Heart right ventricle (tissue), 16 donors: ENCODE results near the gene PARP6. TPM values are rescaled to one million over a fixed set of nuclear protein-coding genes. Genes with fewer than 3 reads are reported as not detected.

Experiments
- ATAC-seq, 8 donors: fragments of 200-7000 bp; cut with Tn5 transposase; one replicate each; pipeline ENCODE4 v1.9.1; 2020; ENCODE audit warnings: mild to moderate bottlenecking in 8 of 8, moderate library complexity in 8 of 8, moderate number of reproducible peaks in 1 of 8
- DNase-seq, 2 donors: peaks; one replicate each; pipeline ENCODE4 v3.0.0-alpha.2; 2020
- H3K27ac ChIP-seq, 10 donors: fragments of 200-600 bp; sonication (generic) in 2 of 10; one replicate each; pipeline versions ENCODE4 v1.5.0 to v1.8.0; 2020 to 2022; ENCODE audit warnings: mild to moderate bottlenecking in 3 of 10
- H3K27me3 ChIP-seq, 7 donors: fragments of 200-600 bp; one replicate each; pipeline ENCODE4 v1.8.0; 2021 to 2022; ENCODE audit warnings: mild to moderate bottlenecking in 2 of 7
- H3K36me3 ChIP-seq, 9 donors: fragments of 200-600 bp; sonication (generic) in 1 of 9; one replicate each; pipeline versions ENCODE4 v1.5.0 to v1.8.0; 2020 to 2022; ENCODE audit warnings: mild to moderate bottlenecking in 2 of 9
- H3K4me1 ChIP-seq, 9 donors: fragments of 200-600 bp; sonication (generic) in 1 of 9; one replicate each; pipeline versions ENCODE4 v1.5.0 to v1.8.0; 2020 to 2022; ENCODE audit warnings: mild to moderate bottlenecking in 4 of 9
- H3K4me3 ChIP-seq, 10 donors: fragments of 200-600 bp; sonication (generic) in 2 of 10; one replicate each; pipeline versions ENCODE4 v1.5.0 to v1.8.0; 2020 to 2022; ENCODE audit warnings: mild to moderate bottlenecking in 7 of 10, moderate library complexity in 2 of 10
- H3K9me3 ChIP-seq, 11 donors: fragments of 200-600 bp in 10 of 11; sonication (generic) in 2 of 11; one replicate each; pipeline versions ENCODE4 v1.5.0 to v1.8.0; 2013 to 2022; ENCODE audit warnings: mild to moderate bottlenecking in 2 of 11, control low read depth in 1 of 11, moderate library complexity in 1 of 11
- CTCF ChIP-seq, 9 donors: fragments of 200-600 bp; sonication (generic) in 2 of 9; IDR thresholded peaks; one replicate each; pipeline versions ENCODE4 v1.5.0 to v1.8.0; 2021 to 2022; ENCODE audit warnings: antibody characterized with exemption in 9 of 9, mild to moderate bottlenecking in 5 of 9, moderate library complexity in 1 of 9
- WGBS, 2 donors: extraction: QIAGEN DNeasy Blood & Tissue Kit; methylation state at CpG; one replicate each; pipeline ENCODE4 v1.1.7; 2013; ENCODE audit warnings: inconsistent platforms in 1 of 2; 5-methylcytosine and 5-hydroxymethylcytosine counted together
- intact Hi-C, 10 donors: fragments of 100-400 bp; cut with DNase I; formaldehyde crosslinking; loops; one replicate each; pipeline versions ENCODE4 v1.11.1 to v1.14.2; 2022
- polyA plus RNA-seq, 2 donors: library from polyadenylated mRNA; stranded (reverse); fragments of 200-250 nt; gene quantifications; one replicate each; pipeline ENCODE4 v1.2.3, GENCODE V29; 2013
- total RNA-seq, 10 donors: library from RNA; stranded (reverse); fragmentation: NEBNext Ultra II Directional in 3 of 10; extraction: Animal tissue kit (Norgen Biotek cat#: 25700) in 3 of 10; gene quantifications; one replicate each; pipeline versions ENCODE4 v1.2.1 to v1.2.4, GENCODE V29; 2021 to 2023
- donor health status: Arrhythmogenic right ventricular cardiomyopathy.
- donor health status: ischemic (EF 13 %, LVEDD 7.1; RV severe dilation, severe dysfunction).
- donor health status: healthy with polysubstance abuse.
- donor health status: DM: no; HTN: yes; CAD: no.
- donor health status: DM: no; HTN: no; CAD: no.
- donor health status: ischemic (EF 25% LVEDD 6.9; RV normal size, moderate dysfunction).
- donor health status: ischemic (EF 25% LVEDD 5.7; RV mildly dilated, moderate dysfunction).
- donor health status: healthy.
- donor health status: DM: yes; HTN: yes; CAD: no.
- donor health status: Ischemic cardiomyopathy.
- donor health status: ischemic (EF 35%, LVEDD 5.7; RV mildly dilated, moderate dysfunction).
- donor health status: nonischemic (EF 11% LVEDD 7.7; RV severe dilation, severe dysfunction).
- donor health status: DM: yes; HTN: yes; CAD: no.
- donor health status: PGD.
- donor health status: ischemic (EF 29% LVEDD 5.4; RV normal size, mild dysfunction).
- donor health status: nonischemic (EF 23%, LVEDD 6.1; RV moderate dilation, normal function).

PARP6 gene
- total and polyA plus RNA-seq, 12 donors = 28.2 to 113 (median 37.6) TPM

DNA sequence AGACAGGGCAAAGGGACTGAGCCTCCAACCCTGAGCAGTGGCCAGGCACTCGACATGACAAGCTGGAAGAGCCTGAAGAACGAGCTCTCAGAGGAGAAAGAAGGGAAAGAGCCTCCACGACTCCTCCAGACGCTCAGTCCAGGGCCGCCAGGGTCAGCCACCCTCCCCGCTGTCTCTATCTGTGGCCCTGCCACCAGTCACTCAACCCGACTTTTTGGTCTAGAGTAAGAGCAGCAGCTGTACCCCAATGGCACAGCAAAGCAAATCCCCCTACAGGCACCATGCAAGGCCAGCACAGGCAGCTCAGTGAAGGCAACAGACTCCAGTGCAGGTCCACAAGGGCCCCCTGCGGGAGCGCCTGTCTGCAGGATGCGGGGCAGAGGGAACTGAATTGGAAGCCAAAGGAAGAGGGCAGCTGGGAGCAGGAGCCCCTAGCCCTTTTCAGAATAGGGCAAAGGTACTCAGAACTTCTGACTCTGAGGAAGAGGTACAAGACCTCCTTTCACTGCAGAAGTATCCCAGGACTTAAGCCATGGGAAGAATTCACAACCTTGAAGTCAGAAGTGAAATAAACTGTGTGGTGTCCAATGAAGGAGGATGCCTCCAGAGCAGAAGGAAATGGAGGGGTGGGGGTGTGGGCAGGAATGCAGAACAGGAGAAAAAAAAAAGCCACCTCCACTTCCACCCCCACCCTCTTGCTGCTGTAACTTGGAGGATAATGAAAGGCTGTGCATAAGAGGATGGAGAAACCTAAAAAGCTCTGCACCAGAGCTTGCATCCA, 66.3 kb downstream of the PARP6 start:
- no peak for TF ChIP-seq CTCF (IDR thresholded peaks at IDR 0.05)

DNA sequence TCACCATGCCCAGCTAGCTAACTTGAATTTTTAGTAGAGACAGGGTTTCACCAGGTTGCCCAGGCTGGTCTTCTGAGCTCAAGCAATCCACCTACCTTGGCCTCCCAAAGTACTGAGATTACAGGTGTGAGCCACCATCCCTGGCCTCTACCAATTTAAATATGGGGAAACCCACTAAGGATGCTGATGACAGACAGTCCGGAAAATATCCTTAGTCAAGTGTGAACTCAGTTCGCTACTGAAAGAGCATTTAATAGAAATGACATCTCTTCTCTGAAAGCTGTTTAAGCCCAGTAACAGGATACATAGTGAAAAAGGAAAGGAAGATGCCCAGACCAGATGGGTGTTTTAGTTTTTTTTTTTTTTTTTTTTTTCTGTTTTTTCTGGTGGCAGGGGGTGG, 67.1 kb downstream of the PARP6 start:
- Histone ChIP-seq H3K9me3 (no peaks in the 10 kb centered on the region), H3K27ac (peak overlapping the region in 1 of 10 donors; percentile 82), H3K4me1 (peaks cover 19 to 49% (median 40%) of the 10 kb centered on the region in 9 donors), H3K36me3 (peaks cover 9 to 100% (median 88%) of the 10 kb centered on the region in 9 donors), H3K4me3 (no peak overlapping the region), H3K27me3 (no peaks in the 10 kb centered on the region)
- ATAC-seq = no peak
- intact Hi-C loops = loop anchor here in 2 of 10 donors (10.0 kb wide), 1 partner anchor 70 kb away; the partner anchor contains the start of gene PARP6 (in 2 of the 2)
- TF ChIP-seq CTCF (IDR thresholded peaks at IDR 0.05) = no peak
- WGBS, 2 donors = 94% methylated on average over 2 of the region's 2 CpGs
- no peak for DNase-seq

More for the DNA sequence above, 66.3 kb downstream of the PARP6 start:
- Histone ChIP-seq H3K27me3 (no peaks in the 10 kb centered on the region), H3K4me3 (no peak overlapping the region), H3K9me3 (no peaks in the 10 kb centered on the region), H3K36me3 (peaks cover 9 to 100% (median 94%) of the 10 kb centered on the region in 9 donors), H3K27ac (no peak overlapping the region), H3K4me1 (peaks cover 12 to 41% (median 34%) of the 10 kb centered on the region in 9 donors)
- no peak for ATAC-seq
- intact Hi-C loops = loop anchor here in 2 of 10 donors (10.0 kb wide), 1 partner anchor 69 kb away; the partner anchor contains the start of gene PARP6 (in 2 of the 2)
- 82 to 91% methylated on average over 10 of the region's 10 CpGs for WGBS, 2 donors
- no peak for DNase-seq

DNA sequence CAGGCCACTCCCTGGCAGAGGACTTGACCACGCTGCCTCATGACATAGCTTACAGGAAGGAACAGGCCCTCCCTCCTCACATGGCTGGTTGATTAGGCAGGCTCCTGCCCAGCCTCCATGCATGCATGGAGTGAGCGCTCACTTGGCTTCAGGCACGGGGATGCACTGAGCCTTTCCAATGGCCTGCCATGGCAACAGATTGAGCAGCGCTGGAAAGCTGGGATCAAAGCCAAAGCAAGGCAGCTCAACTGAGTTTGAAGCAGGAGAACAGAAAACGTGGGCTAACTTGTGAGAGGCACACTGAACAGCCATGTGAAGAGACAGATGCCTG, 68.9 kb downstream of the PARP6 start:
- Histone ChIP-seq H3K4me1 (peaks cover 23 to 59% (median 45%) of the 10 kb centered on the region in 9 donors), H3K36me3 (peaks cover 12 to 100% (median 82%) of the 10 kb centered on the region in 9 donors), H3K27ac (peak overlapping the region in 6 of 10 donors; percentile 22 to 82 (median 76)), H3K27me3 (no peaks in the 10 kb centered on the region), H3K9me3 (no peaks in the 10 kb centered on the region), H3K4me3 (no peak overlapping the region)
- intact Hi-C loops = loop anchor here in 7 of 10 donors (1.0 to 10.0 kb wide), 8 partner anchors 19 to 71 kb away; partner anchors contain the start of genes PARP6 (in 5 of the 7) and PKM (in 2 of the 7)
- ATAC-seq (peak; percentile 81 to 94 (median 87)), DNase-seq (peak; percentile 67 to 84)
- no peak for TF ChIP-seq CTCF (IDR thresholded peaks at IDR 0.05)
- whole genome bisulfite sequencing, 2 donors = 16 to 23% methylated on average over 5 of the region's 5 CpGs

GRCh38 chr15:72202801-72203506, 69.4 kb downstream of the PARP6 start:
- Histone ChIP-seq H3K27me3 (peaks cover 0 to 5% (median 0%) of the 10 kb centered on the region in 7 donors), H3K36me3 (peaks cover 12 to 100% (median 77%) of the 10 kb centered on the region in 9 donors), H3K4me3 (no peak overlapping the region), H3K4me1 (peaks cover 23 to 61% (median 50%) of the 10 kb centered on the region in 9 donors), H3K27ac (peak overlapping the region in 9 of 10 donors; percentile 12 to 82 (median 70)), H3K9me3 (no peaks in the 10 kb centered on the region)
- no peak for DNase-seq
- WGBS, 2 donors = 73 to 76% methylated on average over 8 of the region's 8 CpGs
- ATAC-seq = no peak
- no peak for TF ChIP-seq CTCF (IDR thresholded peaks at IDR 0.05)
- intact Hi-C loops = loop anchor here in 7 of 10 donors (1.0 to 10.0 kb wide), 8 partner anchors 20 to 72 kb away; partner anchors contain the start of genes PARP6 (in 5 of the 7) and PKM (in 2 of the 7)
